Measurements from ENCODE around the gene TRABD2A.

GRCh38 chr2:84840306-84840705, 40.6 kb downstream of the TRABD2A start:
- TF ChIP-seq CTCF (IDR thresholded peaks at IDR 0.05; ENCODE audit: borderline replicate concordance, extremely low read depth, low read length, poor library complexity, severe bottlenecking) (no peak), EZH2 (IDR thresholded peaks at IDR 0.05; ENCODE audit: borderline replicate concordance, low read depth, low read length, severe bottlenecking) (no peak)

Data from DND-41 (cell line).